ENCODE results near the gene OTUD7B.
"Not testable (repeated sequence)": the region's sequence is repeated elsewhere in the genome, so short reads cannot be mapped to it uniquely, and the experiment has no call there.

Gene OTUD7B

DNA sequence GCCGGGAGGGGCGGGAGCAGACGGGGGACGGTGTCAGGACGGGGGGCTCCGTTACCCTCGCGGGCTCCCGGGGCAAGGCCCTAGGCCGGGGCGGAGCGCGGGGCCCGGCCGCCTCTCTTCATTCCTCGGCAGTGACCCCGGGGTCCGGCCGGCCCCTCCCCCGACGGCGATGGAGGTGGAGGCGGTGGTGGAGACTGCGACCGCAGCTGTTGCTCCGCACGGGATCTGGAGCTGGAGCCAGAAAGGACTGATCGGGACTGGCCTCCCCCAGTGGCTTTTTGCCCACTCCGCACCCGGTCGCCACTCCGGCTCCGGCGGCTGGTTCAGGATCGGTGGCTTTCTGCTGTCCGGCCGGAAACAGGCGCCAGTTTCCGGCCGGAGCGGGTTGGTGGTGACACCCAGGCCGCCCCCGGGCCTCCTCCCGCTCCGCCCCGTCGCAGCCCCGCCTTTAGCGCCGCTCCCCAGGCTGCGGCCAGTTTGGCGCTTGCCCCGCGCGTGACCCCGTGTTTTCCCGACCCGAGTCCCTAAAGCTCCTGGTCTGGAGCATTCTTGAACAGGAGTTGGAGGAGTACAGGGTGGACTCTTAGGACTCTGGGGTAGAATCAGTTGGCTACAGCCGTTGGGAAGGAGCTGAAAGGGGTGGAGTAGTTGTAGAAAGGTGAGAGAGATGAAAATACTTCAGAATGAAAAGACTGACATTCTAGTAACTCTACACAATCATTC lies at the start of gene OTUD7B:
TSS of gene OTUD7B (minus strand) at position 334 of the 723 bp plus-strand sequence. CDS start 33,216 bp downstream, outside the sequence.
- Histone ChIP-seq H3K27ac (peak within 1 kb of the TSS; percentile 82), H3K36me3 (replicated peaks) (no peaks in the 10 kb centered on the region), H3K27me3 (replicated peaks) (no peaks in the 10 kb centered on the region), H3K4me3 (ENCODE audit: low read depth, low read length) (peak within 1 kb of the TSS; percentile 92)
- DNase-seq: peak; percentile 76
- in situ Hi-C loops (cut with HindIII; ENCODE audit: low pct_ligation_motif_present, low sequenced_read_pairs): no loop called here
- TF ChIP-seq, protein P1, sequence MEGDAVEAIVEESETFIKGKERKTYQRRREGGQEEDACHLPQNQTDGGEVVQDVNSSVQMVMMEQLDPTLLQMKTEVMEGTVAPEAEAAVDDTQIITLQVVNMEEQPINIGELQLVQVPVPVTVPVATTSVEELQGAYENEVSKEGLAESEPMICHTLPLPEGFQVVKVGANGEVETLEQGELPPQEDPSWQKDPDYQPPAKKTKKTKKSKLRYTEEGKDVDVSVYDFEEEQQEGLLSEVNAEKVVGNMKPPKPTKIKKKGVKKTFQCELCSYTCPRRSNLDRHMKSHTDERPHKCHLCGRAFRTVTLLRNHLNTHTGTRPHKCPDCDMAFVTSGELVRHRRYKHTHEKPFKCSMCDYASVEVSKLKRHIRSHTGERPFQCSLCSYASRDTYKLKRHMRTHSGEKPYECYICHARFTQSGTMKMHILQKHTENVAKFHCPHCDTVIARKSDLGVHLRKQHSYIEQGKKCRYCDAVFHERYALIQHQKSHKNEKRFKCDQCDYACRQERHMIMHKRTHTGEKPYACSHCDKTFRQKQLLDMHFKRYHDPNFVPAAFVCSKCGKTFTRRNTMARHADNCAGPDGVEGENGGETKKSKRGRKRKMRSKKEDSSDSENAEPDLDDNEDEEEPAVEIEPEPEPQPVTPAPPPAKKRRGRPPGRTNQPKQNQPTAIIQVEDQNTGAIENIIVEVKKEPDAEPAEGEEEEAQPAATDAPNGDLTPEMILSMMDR (IDR thresholded peaks at IDR 0.05; ENCODE audit: low read depth, low read length, missing control alignments): no peak

DNA sequence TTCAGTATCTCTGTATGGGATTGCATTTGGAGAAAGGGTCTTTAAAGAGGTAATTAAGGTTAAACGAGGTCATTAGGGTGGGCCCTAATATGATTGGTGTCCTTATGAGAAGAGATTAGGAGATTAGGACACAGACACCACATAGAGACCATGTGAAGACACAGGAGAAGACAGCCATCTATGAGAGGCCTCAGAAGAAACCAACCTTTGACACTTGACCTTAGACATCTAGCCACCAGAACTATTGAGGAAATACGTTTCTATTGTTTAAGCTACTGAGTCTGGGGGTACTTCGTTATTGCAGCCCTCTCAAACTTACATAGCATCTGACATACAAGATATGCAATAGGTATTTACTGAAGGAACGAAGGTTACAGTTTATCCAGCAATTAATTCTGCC lies 49.7 kb upstream of the OTUD7B start:
- in situ Hi-C loops (cut with HindIII; ENCODE audit: low pct_ligation_motif_present, low sequenced_read_pairs): no loop called here
- TF ChIP-seq, protein P1 (IDR thresholded peaks at IDR 0.05; ENCODE audit: low read depth, low read length, missing control alignments): no peak
- no peaks in the 10 kb centered on the region for H3K36me3 ChIP-seq (replicated peaks)
- DNase-seq: no peak
- no peaks in the 10 kb centered on the region for H3K27me3 ChIP-seq (replicated peaks)
- H3K4me3 ChIP-seq (ENCODE audit: low read depth, low read length): no peak overlapping the region
- H3K27ac ChIP-seq: no peak overlapping the region

- no peaks in the 10 kb centered on the region for H3K27me3 ChIP-seq (replicated peaks)
- no peaks in the 10 kb centered on the region for H3K36me3 ChIP-seq (replicated peaks)
- no peak overlapping the region for H3K27ac ChIP-seq
- no peak overlapping the region for H3K4me3 ChIP-seq (ENCODE audit: low read depth, low read length)
- DNase-seq: no peak
- in situ Hi-C loops (cut with HindIII; ENCODE audit: low pct_ligation_motif_present, low sequenced_read_pairs): no loop called here
- TF ChIP-seq, protein P1 (IDR thresholded peaks at IDR 0.05; ENCODE audit: low read depth, low read length, missing control alignments): no peak
Observed at GRCh38 chr1:150056407-150056806, 45.9 kb upstream of the OTUD7B start.

- DNase-seq; H3K4me3 ChIP-seq (ENCODE audit: low read depth, low read length); in situ Hi-C loops (cut with HindIII; ENCODE audit: low pct_ligation_motif_present, low sequenced_read_pairs); H3K27me3 ChIP-seq (replicated peaks); H3K36me3 ChIP-seq (replicated peaks); H3K27ac ChIP-seq: not testable (repeated sequence)
Observed at GRCh38 chr1:150055507-150055906, 45.0 kb upstream of the OTUD7B start.

DNA sequence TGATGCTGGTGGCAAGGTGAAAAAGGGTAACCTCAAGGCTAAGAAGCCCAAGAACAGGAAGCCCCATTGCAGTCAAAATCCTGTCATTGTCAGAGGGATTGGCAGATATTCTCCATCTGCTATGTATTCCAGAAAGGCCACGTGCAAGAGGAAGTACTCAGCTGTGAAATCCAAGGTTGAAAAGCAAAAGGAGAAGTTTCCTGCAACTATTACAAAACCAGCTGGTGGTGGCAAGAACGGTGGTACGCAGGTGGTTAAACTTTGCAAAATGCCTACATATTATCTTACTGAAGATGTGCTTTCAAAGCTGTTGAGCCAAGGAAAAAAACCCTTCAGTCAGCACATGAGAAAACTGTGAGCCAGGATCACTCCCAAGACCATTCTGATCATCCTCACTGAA lies 43.4 kb upstream of the OTUD7B start:
- no peak overlapping the region for H3K4me3 ChIP-seq (ENCODE audit: low read depth, low read length)
- no peak overlapping the region for H3K27ac ChIP-seq
- H3K27me3 ChIP-seq (replicated peaks): no peaks in the 10 kb centered on the region
- in situ Hi-C loops (cut with HindIII; ENCODE audit: low pct_ligation_motif_present, low sequenced_read_pairs): no loop called here
- TF ChIP-seq, protein P1 (IDR thresholded peaks at IDR 0.05; ENCODE audit: low read depth, low read length, missing control alignments): no peak
- no peak for DNase-seq
- H3K36me3 ChIP-seq (replicated peaks): no peaks in the 10 kb centered on the region

DNA sequence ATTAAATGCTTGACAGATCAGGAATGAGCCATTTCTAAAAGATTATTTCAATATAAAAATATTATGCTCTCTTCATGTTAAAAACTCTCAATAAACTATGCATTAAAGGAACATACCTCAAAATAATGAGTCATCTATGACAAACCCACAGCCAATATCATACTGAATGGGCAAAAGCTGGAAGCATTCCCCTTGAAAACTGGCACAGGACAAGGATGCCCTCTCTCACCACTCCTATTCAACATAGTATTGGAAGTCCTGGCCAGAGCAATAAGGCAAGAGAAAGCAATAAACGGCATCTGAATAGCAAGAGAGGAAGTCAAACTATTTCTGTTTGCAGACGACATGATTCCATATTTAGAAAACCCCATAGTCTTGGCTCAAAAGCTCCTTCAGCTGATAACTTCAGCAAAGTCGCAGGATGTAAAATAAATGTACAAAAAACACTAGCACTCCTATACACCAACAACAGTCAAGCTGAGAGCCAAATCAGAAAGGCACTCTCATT lies 41.4 kb upstream of the OTUD7B start:
- H3K27ac ChIP-seq; in situ Hi-C loops (cut with HindIII; ENCODE audit: low pct_ligation_motif_present, low sequenced_read_pairs); DNase-seq; H3K27me3 ChIP-seq (replicated peaks); H3K4me3 ChIP-seq (ENCODE audit: low read depth, low read length); H3K36me3 ChIP-seq (replicated peaks): not testable (repeated sequence)

DNA sequence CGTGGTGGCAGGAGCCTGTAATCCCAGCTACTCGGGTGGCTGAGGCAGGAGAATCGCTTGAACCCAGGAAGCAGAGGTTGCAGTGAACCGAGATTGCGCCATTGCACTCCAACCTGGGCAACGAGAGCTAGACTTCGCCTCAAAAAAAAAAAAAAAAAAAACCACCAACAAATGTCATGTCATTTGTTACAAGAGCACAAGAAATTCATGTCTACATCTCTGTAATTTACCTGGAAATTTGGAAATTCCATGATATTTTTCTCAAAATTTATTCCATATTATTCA lies 40.5 kb upstream of the OTUD7B start:
- Histone ChIP-seq H3K27me3 (replicated peaks) (no peaks in the 10 kb centered on the region), H3K27ac (no peak overlapping the region), H3K4me3 (ENCODE audit: low read depth, low read length) (no peak overlapping the region), H3K36me3 (replicated peaks) (no peaks in the 10 kb centered on the region)
- DNase-seq: no peak
- in situ Hi-C loops (cut with HindIII; ENCODE audit: low pct_ligation_motif_present, low sequenced_read_pairs): no loop called here
- TF ChIP-seq, protein P1 (IDR thresholded peaks at IDR 0.05; ENCODE audit: low read depth, low read length, missing control alignments): no peak
